H9 (cell line): ENCODE data around the gene ADCY1. TPM values are rescaled to one million over a fixed set of nuclear protein-coding genes. Genes with fewer than 3 reads are reported as not detected.

Source experiments
- DNase-seq: peaks from one replicate; pipeline ENCODE4 v3.0.0-alpha.2; 2017
- H2AFZ ChIP-seq: one replicate; pipeline ENCODE4 v1.6.1; 2013; ENCODE audit warnings: mild to moderate bottlenecking, low read length, control low read depth, moderate library complexity
- H2AK5ac ChIP-seq: 2 replicates; pipeline ENCODE4 v1.6.1; 2013; ENCODE audit warnings: low read length, control low read depth, mixed read lengths; ENCODE audit not compliant: insufficient read length
- H2BK120ac ChIP-seq: one replicate; pipeline ENCODE4 v1.6.1; 2013; ENCODE audit warnings: low read depth, mild to moderate bottlenecking, low read length, control low read depth, inconsistent platforms; ENCODE audit not compliant: poor library complexity, severe bottlenecking
- H2BK12ac ChIP-seq: 2 replicates; pipeline ENCODE4 v1.6.1; 2013; ENCODE audit warnings: low read length, control low read depth, mixed read lengths, low read depth; ENCODE audit not compliant: insufficient read length
- H2BK15ac ChIP-seq: 2 replicates; pipeline ENCODE4 v1.6.1; 2013; ENCODE audit warnings: low read depth, low read length, control low read depth
- H2BK20ac ChIP-seq: one replicate; pipeline ENCODE4 v1.6.1; 2013; ENCODE audit warnings: low read depth, mild to moderate bottlenecking, low read length, control low read depth, inconsistent platforms; ENCODE audit not compliant: poor library complexity, severe bottlenecking
- H2BK5ac ChIP-seq: 2 replicates; pipeline ENCODE4 v1.6.1; 2013; ENCODE audit warnings: low read length, control low read depth, mixed read lengths; ENCODE audit not compliant: insufficient read length
- H3K14ac ChIP-seq: 2 replicates; pipeline ENCODE4 v1.6.1; 2013; ENCODE audit warnings: low read length, control low read depth; ENCODE audit not compliant: insufficient read depth
- H3K18ac ChIP-seq: 2 replicates; pipeline ENCODE4 v1.6.1; 2013; ENCODE audit warnings: low read depth, mild to moderate bottlenecking, mixed read lengths, low read length, control low read depth; ENCODE audit not compliant: insufficient read length
- H3K23ac ChIP-seq: 2 replicates; pipeline ENCODE4 v1.6.1; 2013; ENCODE audit warnings: low read length, control low read depth, mixed read lengths, low read depth; ENCODE audit not compliant: insufficient read length
- H3K23me2 ChIP-seq: 2 replicates; pipeline ENCODE4 v1.6.1; 2013; ENCODE audit warnings: low read depth, mild to moderate bottlenecking, mixed read lengths, low read length, control low read depth; ENCODE audit not compliant: insufficient read length, poor library complexity, severe bottlenecking
- H3K27ac ChIP-seq: 2 replicates; pipeline ENCODE4 v1.5.1; 2013; ENCODE audit warnings: low read length, control low read depth, mixed read lengths, low read depth; ENCODE audit not compliant: insufficient read length
- H3K27me3 ChIP-seq: 2 replicates; pipeline ENCODE4 v1.6.1; 2013; ENCODE audit warnings: low read length, control low read depth, inconsistent platforms; ENCODE audit not compliant: insufficient read depth
- H3K4ac ChIP-seq: 2 replicates; pipeline ENCODE4 v1.6.1; 2013; ENCODE audit warnings: low read depth, mild to moderate bottlenecking, control low read depth, inconsistent platforms, low read length, moderate library complexity
- H3K4me1 ChIP-seq: 2 replicates; pipeline ENCODE4 v1.6.1; 2013; ENCODE audit warnings: low read length, control low read depth, inconsistent platforms; ENCODE audit not compliant: insufficient read depth
- H3K4me2 ChIP-seq: 2 replicates; pipeline ENCODE4 v1.6.1; 2013; ENCODE audit warnings: low read length, control low read depth, mixed read lengths; ENCODE audit not compliant: insufficient read length, insufficient read depth
- H3K56ac ChIP-seq: 2 replicates; pipeline ENCODE4 v1.6.1; 2013; ENCODE audit warnings: low read depth, mild to moderate bottlenecking, mixed read lengths, low read length, control low read depth; ENCODE audit not compliant: insufficient read length
- H3K79me1 ChIP-seq: 2 replicates; pipeline ENCODE4 v1.6.1; 2013; ENCODE audit warnings: low read depth, mild to moderate bottlenecking, moderate library complexity, low read length, control low read depth, inconsistent platforms; ENCODE audit not compliant: insufficient read depth, poor library complexity, severe bottlenecking
- H3K79me2 ChIP-seq: 2 replicates; pipeline ENCODE4 v1.6.1; 2013; ENCODE audit warnings: low read length, control low read depth, inconsistent platforms; ENCODE audit not compliant: insufficient read depth
- H3K9ac ChIP-seq: 2 replicates; pipeline ENCODE4 v1.6.1; 2013; ENCODE audit warnings: low read length, control low read depth, mixed read lengths; ENCODE audit not compliant: insufficient read length; ENCODE audit errors: extremely low read depth
- H3K9me3 ChIP-seq: one replicate; pipeline ENCODE4 v1.6.1; 2013; ENCODE audit warnings: low read depth, low read length, inconsistent platforms; ENCODE audit not compliant: control insufficient read depth
- H3T11ph ChIP-seq: one replicate; pipeline ENCODE4 v1.6.1; 2013; ENCODE audit warnings: mild to moderate bottlenecking, low read length, control low read depth, inconsistent platforms
- H4K20me1 ChIP-seq: one replicate; pipeline ENCODE4 v1.6.1; 2013; ENCODE audit not compliant: control insufficient read depth, insufficient read length, insufficient read depth
- H4K5ac ChIP-seq: 2 replicates; pipeline ENCODE4 v1.6.1; 2013; ENCODE audit warnings: low read depth, mild to moderate bottlenecking, mixed read lengths, low read length, control low read depth; ENCODE audit not compliant: insufficient read length
- H4K8ac ChIP-seq: replicated peaks from 2 replicates; pipeline ENCODE4 v1.6.1; 2013; ENCODE audit warnings: low read length, control low read depth, mixed read lengths, low read depth; ENCODE audit not compliant: insufficient read length
- H4K91ac ChIP-seq: 2 replicates; pipeline ENCODE4 v1.6.1; 2013; ENCODE audit warnings: low read depth, mild to moderate bottlenecking, moderate library complexity, mixed read lengths, low read length, control low read depth; ENCODE audit not compliant: insufficient read length
- H3K27ac Mint-ChIP-seq, 3 experiments: 2 replicates in 2 of 3; 3 replicates in 1 of 3; pipeline ENCODE4 v1.8.0; 2020 to 2021; ENCODE audit warnings: mixed read lengths in 3 of 3, mild to moderate bottlenecking in 1 of 3, moderate library complexity in 1 of 3
- H3K27me3 Mint-ChIP-seq: 2 replicates; pipeline ENCODE4 v1.8.0; 2021; ENCODE audit warnings: low read depth, mild to moderate bottlenecking, moderate library complexity, mixed read lengths
- H3K36me3 Mint-ChIP-seq, 3 experiments: 2 replicates in 2 of 3; 3 replicates in 1 of 3; pipeline ENCODE4 v1.8.0; 2020 to 2021; ENCODE audit warnings: low read depth in 3 of 3, mixed read lengths in 3 of 3; ENCODE audit not compliant: insufficient read depth in 1 of 3
- H3K4me1 Mint-ChIP-seq, 2 experiments: 2 replicates each; pipeline ENCODE4 v1.8.0; 2020; ENCODE audit warnings: mixed read lengths in 2 of 2
- H3K4me3 Mint-ChIP-seq, 2 experiments: 2 replicates in 1 of 2; 3 replicates in 1 of 2; pipeline ENCODE4 v1.8.0; 2020 to 2021; ENCODE audit warnings: mild to moderate bottlenecking in 2 of 2, mixed read lengths in 2 of 2, moderate library complexity in 1 of 2
- H3K9me3 Mint-ChIP-seq, 2 experiments: 2 replicates in 1 of 2; 3 replicates in 1 of 2; pipeline ENCODE4 v1.8.0; 2020; ENCODE audit warnings: mild to moderate bottlenecking in 2 of 2, mixed read lengths in 2 of 2, moderate library complexity in 1 of 2
- CTCF ChIP-seq: fragments of 200-600 bp; sonication (generic); conservative IDR thresholded peaks from 3 replicates; pipeline ENCODE4 v1.8.0; 2021; ENCODE audit warnings: antibody characterized with exemption, mild to moderate bottlenecking
- WGBS: extraction: QIAGEN DNeasy Blood & Tissue Kit; methylation state at CpG from one replicate; pipeline ENCODE4 v1.1.7; 2013; ENCODE audit warnings: missing lambda C conversion rate, low lambda C conversion rate, mixed read lengths; ENCODE audit not compliant: insufficient read length; ENCODE audit errors: extremely low coverage; 5-methylcytosine and 5-hydroxymethylcytosine counted together
- total RNA-seq: library from RNA; stranded (reverse); gene quantifications from 2 replicates; pipeline ENCODE4 v1.2.1, GENCODE V29; 2021

ADCY1 gene
- total RNA-seq, 1 experiment from 2014 or later = 21.6 TPM

GRCh38 chr7:45643630-45644029, 69.5 kb downstream of the ADCY1 start:
- Histone ChIP-seq H3K9me3 (no peaks in the 10 kb centered on the region), H4K8ac (no peak overlapping the region), H3K18ac (no peak overlapping the region), H3K4me1 (no peaks in the 10 kb centered on the region), H2BK120ac (no peak overlapping the region), H3K56ac (no peak overlapping the region), H3K79me1 (no peaks in the 10 kb centered on the region), H3K27me3 (no peaks in the 10 kb centered on the region), H2BK5ac (no peak overlapping the region), H3K14ac (no peak overlapping the region), H2BK12ac (no peak overlapping the region), H3K9ac (no peak overlapping the region), H4K20me1 (no peaks in the 10 kb centered on the region), H2AFZ (no peak overlapping the region), H4K5ac (no peak overlapping the region), H3K23ac (no peak overlapping the region), H3K27ac (no peak overlapping the region), H3K23me2 (no peaks in the 10 kb centered on the region), H3T11ph (no peak overlapping the region), H2BK20ac (no peak overlapping the region), H3K79me2 (no peaks in the 10 kb centered on the region), H3K4me2 (no peak overlapping the region), H2BK15ac (no peak overlapping the region), H2AK5ac (no peak overlapping the region), H3K4ac (no peak overlapping the region), H4K91ac (no peak overlapping the region)
- H3K4me1 Mint-ChIP-seq = peaks cover 8 to 11% of the 10 kb centered on the region in 2 experiments
- no peak for TF ChIP-seq CTCF
- no peaks in the 10 kb centered on the region; a peak in 3 of 7 replicates for H3K36me3 Mint-ChIP-seq
- WGBS = no CpG with 5 or more reads among the region's 7 CpGs
- no peak overlapping the region; a peak in 1 of 7 replicates for H3K27ac Mint-ChIP-seq
- no peak overlapping the region for H3K4me3 Mint-ChIP-seq
- no peaks in the 10 kb centered on the region for H3K27me3 Mint-ChIP-seq
- no peaks in the 10 kb centered on the region for H3K9me3 Mint-ChIP-seq
- DNase-seq = no peak
